Left kidney (tissue), 2 donors: ENCODE results near the gene OGFOD2. TPM values are rescaled to one million over a fixed set of nuclear protein-coding genes. Genes with fewer than 3 reads are reported as not detected.
"Not testable (repeated sequence)": the region's sequence is repeated elsewhere in the genome, so short reads cannot be mapped to it uniquely, and the experiment has no call there.

ENCODE experiments used
- DNase-seq: peaks from one replicate; pipeline ENCODE4 v3.0.0-alpha.2; 2013
- polyA plus RNA-seq: library from polyadenylated mRNA; unstranded; fragments of 120-200 nt; gene quantifications from one replicate; pipeline ENCODE4 v1.2.1, GENCODE V29; 2013; ENCODE audit not compliant: insufficient read length

The OGFOD2 gene
- polyA plus RNA-seq, 1 donor: 14.5 TPM

- DNase-seq: no peak
Measured at GRCh38 chr12:122999986-123000420, 25.0 kb downstream of the OGFOD2 start.

- no peak for DNase-seq
Measured at GRCh38 chr12:123000578-123000977, 25.5 kb downstream of the OGFOD2 start.

- DNase-seq: no peak
Measured at GRCh38 chr12:123001464-123001863, 26.4 kb downstream of the OGFOD2 start.

GRCh38 chr12:123003257-123003656 is 28.2 kb downstream of the OGFOD2 start:
- no peak for DNase-seq

GRCh38 chr12:123004287-123004686 is 29.2 kb downstream of the OGFOD2 start:
- DNase-seq: no peak

- no peak for DNase-seq
Measured at GRCh38 chr12:123005081-123005626, 30.1 kb downstream of the OGFOD2 start.

GRCh38 chr12:123006977-123007376 is 31.9 kb downstream of the OGFOD2 start:
- no peak for DNase-seq

- no peak for DNase-seq
Measured at GRCh38 chr12:123010110-123010509, 35.1 kb downstream of the OGFOD2 start.

GRCh38 chr12:123010681-123011080 is 35.6 kb downstream of the OGFOD2 start:
- DNase-seq: no peak

GRCh38 chr12:123011701-123012100 is 36.7 kb downstream of the OGFOD2 start:
- DNase-seq: no peak

- no peak for DNase-seq
Measured at GRCh38 chr12:123013185-123014095, 38.4 kb downstream of the OGFOD2 start.

GRCh38 chr12:123014473-123014872 is 39.4 kb downstream of the OGFOD2 start:
- DNase-seq: not testable (repeated sequence)

- DNase-seq: no peak
Measured at GRCh38 chr12:123017753-123018152, 42.7 kb downstream of the OGFOD2 start.

- no peak for DNase-seq
Measured at GRCh38 chr12:123019841-123020138, 44.7 kb downstream of the OGFOD2 start.

GRCh38 chr12:123021688-123022604 is 46.9 kb downstream of the OGFOD2 start:
- no peak for DNase-seq

- DNase-seq: no peak
Measured at GRCh38 chr12:123022846-123023245, 47.8 kb downstream of the OGFOD2 start.

- no peak for DNase-seq
Measured at GRCh38 chr12:123024819-123025391, 49.9 kb downstream of the OGFOD2 start.

GRCh38 chr12:123026094-123026853 is 51.2 kb downstream of the OGFOD2 start:
- DNase-seq: no peak

GRCh38 chr12:123027726-123028445 is 52.8 kb downstream of the OGFOD2 start:
- DNase-seq: no peak

GRCh38 chr12:123028475-123028874 is 53.4 kb downstream of the OGFOD2 start:
- no peak for DNase-seq

GRCh38 chr12:123029550-123029949 is 54.5 kb downstream of the OGFOD2 start:
- no peak for DNase-seq
